GM12878 (cell line): ENCODE measurements around the gene SLC13A4. TPM values are rescaled to one million over a fixed set of nuclear protein-coding genes. Genes with fewer than 3 reads are reported as not detected.

ENCODE experiments used
- ATAC-seq: fragments of 200-7000 bp; cut with Tn5 transposase; 3 replicates; pipeline ENCODE4 v1.9.1; 2020; ENCODE audit warnings: mild to moderate bottlenecking, moderate library complexity
- BruUV-seq: library from RNA; stranded (reverse); fragments of 400-500 nt; replicated peaks from 2 replicates; lab custom pipeline; 2021; lab: Mats Ljungman, UMichigan
- CTCF ChIA-PET: fragments of 300-600 bp; sonication (Branson Sonifier 250); formaldehyde crosslinking; extraction: SDS; loops from one replicate; lab custom pipeline; 2021; ENCODE audit warnings: inconsistent platforms; lab: Yijun Ruan, JAX
- POLR2A ChIA-PET: fragments of 350-600 bp; formaldehyde crosslinking; extraction: SDS; loops from one replicate; lab custom pipeline; 2021; ENCODE audit warnings: inconsistent platforms; lab: Charles Lee
- RAD21 ChIA-PET: fragments of 300-600 bp; sonication (Branson Sonifier 250); formaldehyde crosslinking; loops from one replicate; lab custom pipeline; 2023; ENCODE audit warnings: antibody characterized with exemption; ENCODE audit not compliant: unreplicated experiment; lab: Charles Lee
- SMC1A ChIA-PET: fragments of 300-600 bp; sonication (Branson Sonifier 250); formaldehyde crosslinking; loops from one replicate; lab custom pipeline; 2023; ENCODE audit not compliant: unreplicated experiment, uncharacterized antibody; lab: Charles Lee
- DNase-seq: peaks from one replicate; pipeline ENCODE4 v3.0.0-alpha.2; 2011; ENCODE audit warnings: low read depth, low spot score
- FAIRE-seq: peaks from 3 replicates; lab custom pipeline; 2011; peaks lifted over from hg19 to GRCh38; lab: Jason Lieb, UNC
- H2AFZ ChIP-seq: 2 replicates; pipeline ENCODE4 v1.6.0; 2011; ENCODE audit warnings: low read depth, low read length, control low read depth; ENCODE audit not compliant: control insufficient read depth
- H3K27ac ChIP-seq: 2 replicates; pipeline ENCODE4 v1.5.1; 2011; ENCODE audit warnings: control low read depth; ENCODE audit not compliant: control insufficient read depth, insufficient read depth
- H3K27me3 ChIP-seq, 2 experiments: replicated peaks in 1 of 2; 2 replicates each; pipeline versions ENCODE4 v1.6.0 to v1.6.1; 2011; ENCODE audit warnings: low read length in 1 of 2; ENCODE audit not compliant: control insufficient read depth in 2 of 2, insufficient read depth in 2 of 2
- H3K36me3 ChIP-seq, 2 experiments: 2 replicates each; pipeline ENCODE4 v1.5.1; 2011; ENCODE audit warnings: low read length in 1 of 2; ENCODE audit not compliant: control insufficient read depth in 2 of 2, insufficient read depth in 2 of 2
- H3K4me1 ChIP-seq: 2 replicates; pipeline ENCODE4 v1.6.1; 2011; ENCODE audit warnings: mild to moderate bottlenecking, low read length, moderate library complexity, mixed read lengths; ENCODE audit not compliant: control insufficient read depth, insufficient read depth
- H3K4me2 ChIP-seq: 2 replicates; pipeline ENCODE4 v1.6.0; 2011; ENCODE audit warnings: control low read depth; ENCODE audit not compliant: control insufficient read depth, insufficient read depth
- H3K4me3 ChIP-seq: fragments of 200-600 bp; sonication (generic); 2 replicates; pipeline ENCODE4 v1.5.1; 2016
- H3K79me2 ChIP-seq: 2 replicates; pipeline ENCODE4 v1.6.0; 2011; ENCODE audit warnings: low read length; ENCODE audit not compliant: control insufficient read depth, insufficient read depth
- H3K9ac ChIP-seq: 2 replicates; pipeline ENCODE4 v1.8.0; 2011; ENCODE audit warnings: low read length, control low read depth, mixed read lengths; ENCODE audit not compliant: control insufficient read depth, insufficient read depth
- H3K9me3 ChIP-seq: replicated peaks from 3 replicates; pipeline ENCODE4 v1.5.1; 2011; ENCODE audit warnings: mild to moderate bottlenecking, low read length; ENCODE audit not compliant: control insufficient read depth, insufficient read depth
- H4K20me1 ChIP-seq: 2 replicates; pipeline ENCODE4 v1.6.0; 2011; ENCODE audit not compliant: control insufficient read depth, insufficient read depth
- BACH1 ChIP-seq: fragments of 450-650 bp; IDR thresholded peaks from 2 replicates; pipeline ENCODE4 v1.6.1; 2017; ENCODE audit warnings: mild to moderate bottlenecking, borderline replicate concordance
- DPF2 ChIP-seq: fragments of 450-650 bp; IDR thresholded peaks from 2 replicates; pipeline ENCODE4 v1.6.1; 2017; ENCODE audit warnings: mild to moderate bottlenecking
- FOS ChIP-seq: IDR thresholded peaks from 3 replicates; pipeline ENCODE4 v1.6.1; 2011; ENCODE audit warnings: borderline replicate concordance; ENCODE audit not compliant: insufficient read length; ENCODE audit errors: extremely low read depth
- RAD51 ChIP-seq: fragments of 450-650 bp; IDR thresholded peaks from 2 replicates; pipeline ENCODE4 v1.6.1; 2016; ENCODE audit warnings: moderate library complexity, mild to moderate bottlenecking, inconsistent platforms
- RBBP5 ChIP-seq: fragments of 200-600 bp; sonication (generic); conservative IDR thresholded peaks from 2 replicates; pipeline ENCODE4 v1.6.1; 2016
- REST ChIP-seq: IDR thresholded peaks from 2 replicates; pipeline ENCODE4 v1.6.1; 2012; ENCODE audit warnings: mild to moderate bottlenecking, low read depth, low read length
- TCF12 ChIP-seq: IDR thresholded peaks from 2 replicates; pipeline ENCODE4 v1.6.1; 2011; ENCODE audit warnings: low read depth, mild to moderate bottlenecking, low read length
- YY1 ChIP-seq: IDR thresholded peaks from 2 replicates; pipeline ENCODE4 v1.6.1; 2011; ENCODE audit warnings: low read depth, mild to moderate bottlenecking, low read length
- WGBS: methylation state at CpG from one replicate; pipeline ENCODE4 v1.1.6; 2016; ENCODE audit warnings: low lambda C conversion rate; ENCODE audit not compliant: insufficient replicate concordance, insufficient coverage; ENCODE audit errors: missing lambda C conversion rate; 5-methylcytosine and 5-hydroxymethylcytosine counted together
- in situ Hi-C: fragments of 300-500 bp; cut with MboI; formaldehyde crosslinking; loops from 9 replicates; pipeline ENCODE4 v1.14.3; 2018; ENCODE audit warnings: mixed read lengths
- intact Hi-C: fragments of 100-400 bp; cut with micrococcal nuclease; formaldehyde crosslinking; loops from one replicate; pipeline ENCODE4 v1.14.2; 2022; ENCODE audit not compliant: unreplicated experiment
- polyA plus RNA-seq, 11 experiments: library from polyadenylated mRNA; depleted of rRNA in 4 of 11; unstranded in 6 of 11; stranded (reverse) in 5 of 11; fragments of >200 nt; fragmentation: Nextera tagmentation in 4 of 11; fragmentation: Illumina TruSeq in 1 of 11; extraction: Ambion mirVana in 4 of 11; extraction: Trizol in 1 of 11; gene quantifications; 1 replicate in 1 of 11; 2 replicates in 10 of 11; pipeline versions ENCODE4 v1.2.1 to v1.2.3, GENCODE V29; 2011 to 2016; ENCODE audit warnings: inconsistent platforms in 2 of 11, missing spikeins in 2 of 11, low read depth in 1 of 11
- total RNA-seq, 4 experiments: library from RNA; depleted of rRNA in 3 of 4; stranded (reverse); fragments of >200 nt in 3 of 4; fragmentation: Illumina TruSeq in 1 of 4; extraction: Trizol in 1 of 4; gene quantifications; 2 replicates each; pipeline versions ENCODE4 v1.2.1 to v1.2.3, GENCODE V29; 2013 to 2021
- TF ChIP-seq, protein P1 (sequence below): fragments of 450-650 bp; IDR thresholded peaks from 2 replicates; pipeline ENCODE4 v1.6.1; 2016; ENCODE audit warnings: mild to moderate bottlenecking, moderate library complexity, borderline replicate concordance

SLC13A4 gene
- total and polyA plus RNA-seq, 10 of the 15 experiments (the other 5 are each of a cell fraction or from before 2014, with no cell fraction given) = 0.14 to 0.23 (median 0.20) TPM; not detected in 7

DNA sequence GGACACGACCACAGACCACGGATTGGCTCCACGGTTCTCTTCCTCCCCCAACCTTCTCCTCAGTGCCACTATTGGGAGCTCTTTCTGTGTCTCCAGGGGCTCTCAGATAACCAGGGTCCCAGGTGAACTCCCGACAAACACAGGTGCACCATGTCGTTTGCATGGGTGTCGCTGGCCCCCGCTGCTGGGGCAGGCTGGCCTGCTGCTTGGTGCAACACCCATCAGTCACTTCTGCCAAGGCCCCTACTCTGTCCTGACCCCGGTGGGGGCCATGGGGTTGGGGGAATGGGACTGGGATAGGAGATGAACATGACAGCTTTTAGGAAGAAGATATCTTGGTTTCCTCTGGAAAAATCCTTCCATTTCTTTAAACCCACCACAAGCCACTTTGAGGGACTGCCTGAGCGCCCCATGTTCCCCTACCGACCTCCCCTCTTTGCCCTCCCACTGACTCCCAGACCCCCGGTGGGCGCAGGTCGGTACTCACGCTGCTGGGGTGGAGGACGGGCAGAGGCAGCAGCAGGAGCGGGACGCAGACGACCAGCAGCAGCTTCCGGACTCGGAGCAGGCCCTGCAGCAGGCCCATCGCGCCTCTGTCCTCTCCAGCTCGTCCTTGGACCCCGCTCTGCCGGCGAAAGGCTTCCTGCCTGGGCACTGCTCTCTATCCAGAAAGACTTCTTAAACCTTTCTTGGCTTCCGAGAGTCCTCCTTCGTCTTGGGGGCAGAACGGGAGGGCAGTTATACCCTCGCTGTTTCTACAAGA, 894 bp downstream of the SLC13A4 start:
- ChIA-PET CTCF (interaction anchor here (0.6 to 1.2 kb wide), 3 partner anchors 14 to 54 kb away, joined by 3 to 4 read pairs (median 3); no protein-coding TSS in a partner anchor), SMC1A (no interaction called here), RAD21 (no interaction called here), POLR2A (no interaction called here)
- no TSS peak for BruUV-seq
- WGBS = 54% methylated on average over 30 of the region's 30 CpGs
- no peak for DNase-seq
- Histone ChIP-seq H3K79me2 (no peaks in the 10 kb centered on the region), H3K27me3 (peaks cover 0 to 1% of the 10 kb centered on the region in 2 experiments; a peak in 2 of 4 replicates), H3K9ac (no peak overlapping the region), H3K27ac (no peak overlapping the region), H2AFZ (no peak overlapping the region), H4K20me1 (no peaks in the 10 kb centered on the region), H3K4me2 (no peak overlapping the region), H3K36me3 (no peaks in the 10 kb centered on the region), H3K4me3 (no peak overlapping the region), H3K4me1 (no peaks in the 10 kb centered on the region), H3K9me3 (no peaks in the 10 kb centered on the region)
- in situ Hi-C loops = no loop called here
- TF ChIP-seq FOS (no peak), TCF12 (no peak), BACH1 (no peak), YY1 (no peak), REST (no peak), DPF2 (no peak), RAD51 (no peak), RBBP5 (no peak)
- TF ChIP-seq, protein P1, sequence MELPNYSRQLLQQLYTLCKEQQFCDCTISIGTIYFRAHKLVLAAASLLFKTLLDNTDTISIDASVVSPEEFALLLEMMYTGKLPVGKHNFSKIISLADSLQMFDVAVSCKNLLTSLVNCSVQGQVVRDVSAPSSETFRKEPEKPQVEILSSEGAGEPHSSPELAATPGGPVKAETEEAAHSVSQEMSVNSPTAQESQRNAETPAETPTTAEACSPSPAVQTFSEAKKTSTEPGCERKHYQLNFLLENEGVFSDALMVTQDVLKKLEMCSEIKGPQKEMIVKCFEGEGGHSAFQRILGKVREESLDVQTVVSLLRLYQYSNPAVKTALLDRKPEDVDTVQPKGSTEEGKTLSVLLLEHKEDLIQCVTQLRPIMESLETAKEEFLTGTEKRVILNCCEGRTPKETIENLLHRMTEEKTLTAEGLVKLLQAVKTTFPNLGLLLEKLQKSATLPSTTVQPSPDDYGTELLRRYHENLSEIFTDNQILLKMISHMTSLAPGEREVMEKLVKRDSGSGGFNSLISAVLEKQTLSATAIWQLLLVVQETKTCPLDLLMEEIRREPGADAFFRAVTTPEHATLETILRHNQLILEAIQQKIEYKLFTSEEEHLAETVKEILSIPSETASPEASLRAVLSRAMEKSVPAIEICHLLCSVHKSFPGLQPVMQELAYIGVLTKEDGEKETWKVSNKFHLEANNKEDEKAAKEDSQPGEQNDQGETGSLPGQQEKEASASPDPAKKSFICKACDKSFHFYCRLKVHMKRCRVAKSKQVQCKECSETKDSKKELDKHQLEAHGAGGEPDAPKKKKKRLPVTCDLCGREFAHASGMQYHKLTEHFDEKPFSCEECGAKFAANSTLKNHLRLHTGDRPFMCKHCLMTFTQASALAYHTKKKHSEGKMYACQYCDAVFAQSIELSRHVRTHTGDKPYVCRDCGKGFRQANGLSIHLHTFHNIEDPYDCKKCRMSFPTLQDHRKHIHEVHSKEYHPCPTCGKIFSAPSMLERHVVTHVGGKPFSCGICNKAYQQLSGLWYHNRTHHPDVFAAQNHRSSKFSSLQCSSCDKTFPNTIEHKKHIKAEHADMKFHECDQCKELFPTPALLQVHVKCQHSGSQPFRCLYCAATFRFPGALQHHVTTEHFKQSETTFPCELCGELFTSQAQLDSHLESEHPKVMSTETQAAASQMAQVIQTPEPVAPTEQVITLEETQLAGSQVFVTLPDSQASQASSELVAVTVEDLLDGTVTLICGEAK = no peak
- ATAC-seq = no peak
- intact Hi-C loops = no loop called here
- no peak for FAIRE-seq
